Thyroid gland (tissue), 4 donors: ENCODE measurements around the gene FIBCD1. TPM values are rescaled to one million over a fixed set of nuclear protein-coding genes. Genes with fewer than 3 reads are reported as not detected.

Experiments used
- DNase-seq, 2 donors: peaks; one replicate each; pipeline ENCODE4 v3.0.0-alpha.2; 2019
- H3K27ac ChIP-seq, 3 donors: fragments of 200-600 bp; sonication (generic); 1 replicate in 2 of 3; 2 replicates in 1 of 3; pipeline ENCODE4 v1.5.1; 2016 to 2019; ENCODE audit warnings: mild to moderate bottlenecking in 1 of 3, moderate library complexity in 1 of 3
- H3K27me3 ChIP-seq: fragments of 200-600 bp; sonication (generic); one replicate; pipeline ENCODE4 v1.5.1; 2019
- H3K36me3 ChIP-seq, 2 donors: fragments of 200-600 bp; sonication (generic); one replicate each; pipeline ENCODE4 v1.5.1; 2016 to 2019
- H3K4me1 ChIP-seq, 2 donors: fragments of 200-600 bp; sonication (generic); one replicate each; pipeline ENCODE4 v1.5.1; 2017 to 2019
- H3K4me3 ChIP-seq, 3 donors: fragments of 200-600 bp; sonication (generic); replicated peaks in 1 of 3; 1 replicate in 2 of 3; 2 replicates in 1 of 3; pipeline ENCODE4 v1.5.1; 2016; ENCODE audit warnings: mild to moderate bottlenecking in 1 of 3
- H3K9me3 ChIP-seq: fragments of 200-600 bp; sonication (generic); one replicate; pipeline ENCODE4 v1.5.1; 2017
- POLR2A ChIP-seq, 2 donors: fragments of 450-650 bp; IDR thresholded peaks; one replicate each; pipeline ENCODE4 v1.6.1; 2017; ENCODE audit warnings: antibody characterized with exemption in 2 of 2, mild to moderate bottlenecking in 2 of 2, moderate library complexity in 1 of 2
- WGBS, 2 donors: methylation state at CpG; one replicate each; pipeline ENCODE4 v1.1.5; 2017; 5-methylcytosine and 5-hydroxymethylcytosine counted together
- intact Hi-C: fragments of 100-400 bp; cut with DNase I; formaldehyde crosslinking; loops from one replicate; pipeline ENCODE4 v1.15.1; 2023
- total RNA-seq, 4 donors: library from RNA; depleted of rRNA; stranded (reverse); fragments of >200 nt; gene quantifications; one replicate each; pipeline ENCODE4 v1.2.3, GENCODE V29; 2016
- TF ChIP-seq, protein P1 (sequence below), 6 experiments: fragments of 200-600 bp in 3 of 6; fragments of 450-650 bp in 3 of 6; sonication (generic) in 3 of 6; IDR thresholded peaks; one replicate each; pipeline ENCODE4 v1.5.1; 2016 to 2019; ENCODE audit warnings: antibody characterized with exemption in 6 of 6, mild to moderate bottlenecking in 2 of 6, inconsistent platforms in 1 of 6, moderate library complexity in 1 of 6

Gene FIBCD1
- total RNA-seq, 4 donors from 2014 or later: 0.11 to 0.13 TPM; not detected in 2

DNA sequence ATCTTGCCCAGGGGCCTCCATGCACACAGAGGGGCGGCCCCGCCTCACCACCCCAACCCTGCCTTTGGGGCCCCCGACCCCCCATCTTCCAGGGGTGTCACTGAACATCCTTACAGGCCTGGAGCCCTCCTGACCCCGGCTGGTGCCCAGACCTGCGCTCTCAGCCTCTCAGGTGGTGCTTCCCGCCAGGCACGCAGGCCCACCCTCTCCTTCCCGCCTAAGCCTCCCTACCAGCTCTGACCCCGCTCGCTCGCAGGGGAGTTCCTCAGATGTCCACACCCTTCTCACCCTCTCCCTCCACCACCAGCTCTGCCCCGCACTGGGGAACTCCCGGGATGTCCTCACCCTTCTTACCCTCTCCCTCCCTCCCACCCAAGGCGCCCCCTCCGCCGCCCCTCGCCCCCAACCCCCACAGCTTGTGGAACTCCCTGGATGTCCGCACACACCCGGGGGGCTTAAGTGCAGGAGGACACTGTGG is 30.1 kb downstream of the FIBCD1 start:
- no peaks in the 10 kb centered on the region for H3K27me3 ChIP-seq
- no peak overlapping the region for H3K27ac ChIP-seq
- intact Hi-C loops: no loop called here
- 76 to 88% methylated on average over 16 to 19 of the region's 19 CpGs for WGBS, 2 donors
- no peak overlapping the region for H3K4me3 ChIP-seq
- H3K9me3 ChIP-seq: no peaks in the 10 kb centered on the region
- no peaks in the 10 kb centered on the region for H3K4me1 ChIP-seq
- H3K36me3 ChIP-seq: no peaks in the 10 kb centered on the region
- TF ChIP-seq, protein P1, sequence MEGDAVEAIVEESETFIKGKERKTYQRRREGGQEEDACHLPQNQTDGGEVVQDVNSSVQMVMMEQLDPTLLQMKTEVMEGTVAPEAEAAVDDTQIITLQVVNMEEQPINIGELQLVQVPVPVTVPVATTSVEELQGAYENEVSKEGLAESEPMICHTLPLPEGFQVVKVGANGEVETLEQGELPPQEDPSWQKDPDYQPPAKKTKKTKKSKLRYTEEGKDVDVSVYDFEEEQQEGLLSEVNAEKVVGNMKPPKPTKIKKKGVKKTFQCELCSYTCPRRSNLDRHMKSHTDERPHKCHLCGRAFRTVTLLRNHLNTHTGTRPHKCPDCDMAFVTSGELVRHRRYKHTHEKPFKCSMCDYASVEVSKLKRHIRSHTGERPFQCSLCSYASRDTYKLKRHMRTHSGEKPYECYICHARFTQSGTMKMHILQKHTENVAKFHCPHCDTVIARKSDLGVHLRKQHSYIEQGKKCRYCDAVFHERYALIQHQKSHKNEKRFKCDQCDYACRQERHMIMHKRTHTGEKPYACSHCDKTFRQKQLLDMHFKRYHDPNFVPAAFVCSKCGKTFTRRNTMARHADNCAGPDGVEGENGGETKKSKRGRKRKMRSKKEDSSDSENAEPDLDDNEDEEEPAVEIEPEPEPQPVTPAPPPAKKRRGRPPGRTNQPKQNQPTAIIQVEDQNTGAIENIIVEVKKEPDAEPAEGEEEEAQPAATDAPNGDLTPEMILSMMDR (IDR thresholded peaks at IDR 0.05): no peak
- no peak for TF ChIP-seq POLR2A (IDR thresholded peaks at IDR 0.05)
- DNase-seq: no peak

DNA sequence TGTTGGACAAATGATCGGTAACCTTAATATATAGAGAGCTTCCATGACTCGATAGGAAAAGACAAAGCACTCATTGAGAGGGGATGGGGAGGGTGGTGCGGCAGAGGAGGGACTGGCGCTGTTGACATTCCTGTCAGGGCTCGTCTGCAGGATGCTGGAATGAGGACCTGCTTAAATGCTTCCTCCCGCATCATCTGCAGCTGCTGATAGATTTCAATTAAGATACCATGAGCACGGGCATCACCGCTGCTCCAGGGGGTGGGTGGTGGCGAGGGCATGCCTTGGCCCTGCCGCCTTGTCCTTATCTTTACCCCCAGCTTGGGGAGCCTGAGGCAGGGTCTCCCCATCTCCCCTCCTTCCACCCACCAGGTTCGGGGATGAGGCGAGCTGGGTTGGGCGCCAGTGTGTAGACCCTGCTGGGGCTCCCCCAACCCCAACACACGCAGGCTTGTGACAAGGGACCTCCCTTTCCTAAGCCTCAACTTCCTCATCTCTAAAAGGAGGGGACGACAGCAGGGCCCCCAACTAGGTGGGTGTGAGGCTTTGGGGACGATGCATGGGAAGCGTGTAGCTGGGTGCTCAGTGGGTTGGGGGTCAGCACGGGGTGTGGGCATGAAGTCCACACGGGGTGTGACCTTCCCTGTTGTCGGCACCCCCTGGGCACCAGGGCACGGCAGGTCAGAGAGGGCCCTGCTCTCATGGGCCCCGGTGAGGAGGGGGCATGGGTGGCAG is 30.7 kb downstream of the FIBCD1 start:
- TF ChIP-seq POLR2A (IDR thresholded peaks at IDR 0.05): no peak
- TF ChIP-seq, protein P1 (IDR thresholded peaks at IDR 0.05): no peak
- WGBS, 2 donors: 64 to 72% methylated on average over 12 to 20 of the region's 22 CpGs
- no peaks in the 10 kb centered on the region for H3K9me3 ChIP-seq
- DNase-seq: no peak
- H3K4me3 ChIP-seq: no peak overlapping the region
- H3K27me3 ChIP-seq: no peaks in the 10 kb centered on the region
- H3K4me1 ChIP-seq: no peaks in the 10 kb centered on the region
- H3K27ac ChIP-seq: no peak overlapping the region
- H3K36me3 ChIP-seq: no peaks in the 10 kb centered on the region
- intact Hi-C loops: no loop called here

DNA sequence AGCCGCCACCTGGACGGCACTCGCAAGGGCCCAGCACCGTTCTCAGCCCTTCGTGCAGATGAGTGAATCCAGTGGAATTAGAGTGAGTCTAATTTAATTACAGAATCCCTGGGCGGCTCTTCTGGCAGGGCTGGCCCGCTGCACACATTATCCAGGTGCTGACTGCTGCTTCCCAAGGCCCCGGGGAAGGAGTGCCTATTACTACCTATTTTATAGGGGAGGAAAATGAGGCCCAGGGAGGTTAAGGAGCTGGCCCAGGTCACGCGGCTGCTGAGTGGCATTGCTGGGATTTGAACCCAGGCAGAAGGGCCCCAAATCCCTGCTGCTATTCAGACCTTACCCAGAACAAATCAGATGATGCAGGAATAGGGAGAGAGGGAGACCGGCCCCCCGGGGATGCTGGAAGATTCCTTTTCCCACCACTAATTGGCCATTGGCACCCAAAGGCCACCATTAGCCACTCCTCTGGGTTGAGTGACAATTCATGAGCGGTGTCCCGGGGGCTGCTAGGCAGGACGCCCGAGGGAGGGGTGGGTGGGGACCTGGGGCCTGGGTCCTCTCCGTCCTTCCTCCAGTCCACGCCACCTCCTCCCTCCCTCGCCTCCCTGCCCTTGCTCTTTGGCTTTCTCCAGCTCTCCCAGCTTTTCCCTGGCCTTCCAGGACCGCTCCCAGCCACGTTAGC is 32.2 kb downstream of the FIBCD1 start:
- intact Hi-C loops: no loop called here
- H3K27ac ChIP-seq: no peak overlapping the region
- no peak for TF ChIP-seq POLR2A (IDR thresholded peaks at IDR 0.05)
- TF ChIP-seq, protein P1 (IDR thresholded peaks at IDR 0.05): no peak
- DNase-seq: no peak
- H3K9me3 ChIP-seq: no peaks in the 10 kb centered on the region
- no peaks in the 10 kb centered on the region for H3K36me3 ChIP-seq
- no peaks in the 10 kb centered on the region for H3K27me3 ChIP-seq
- no peaks in the 10 kb centered on the region for H3K4me1 ChIP-seq
- WGBS, 2 donors: 77 to 82% methylated on average over 21 of the region's 21 CpGs
- no peak overlapping the region for H3K4me3 ChIP-seq

DNA sequence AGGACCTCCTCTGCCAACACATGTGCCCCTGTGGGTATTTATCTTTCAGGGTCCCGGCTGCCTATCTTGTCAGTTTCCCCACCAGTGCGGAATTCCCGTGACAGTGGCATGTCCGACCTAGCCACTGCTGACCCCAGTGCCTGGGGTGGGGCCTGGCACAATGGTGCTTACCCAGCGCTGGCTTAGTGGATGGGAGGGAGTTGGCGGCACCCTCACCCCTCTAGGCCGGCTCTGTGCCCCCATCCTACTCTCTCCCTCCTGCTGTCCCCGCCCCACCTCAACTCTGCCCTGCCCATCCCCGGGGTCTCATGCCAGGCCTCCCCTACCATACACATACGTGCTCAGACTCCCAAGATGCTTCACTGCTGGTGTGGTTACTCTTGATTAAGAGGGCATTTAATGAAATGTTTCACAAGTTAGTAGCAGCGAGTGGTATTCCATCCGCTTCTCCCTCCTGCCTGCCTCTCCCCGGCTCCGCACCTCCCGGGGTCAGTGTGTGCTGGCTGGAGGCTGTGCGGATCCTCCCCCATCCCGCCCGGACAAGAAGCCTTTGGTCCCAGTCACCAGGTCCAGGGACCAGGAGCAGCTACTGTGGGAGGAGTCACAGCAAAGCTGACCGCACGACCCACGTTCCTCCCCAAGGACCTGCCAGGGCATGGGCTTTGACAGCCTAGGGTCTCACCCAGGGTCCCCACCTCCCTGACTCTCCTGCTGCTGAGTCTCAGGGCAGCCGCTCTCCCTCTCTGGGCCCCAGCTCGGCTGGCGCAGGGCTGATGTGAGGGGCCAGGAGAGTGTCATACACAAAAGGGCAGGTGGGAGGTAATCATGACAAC is 32.9 kb downstream of the FIBCD1 start:
- intact Hi-C loops: no loop called here
- no peaks in the 10 kb centered on the region for H3K4me1 ChIP-seq
- H3K36me3 ChIP-seq: no peaks in the 10 kb centered on the region
- no peaks in the 10 kb centered on the region for H3K9me3 ChIP-seq
- no peak overlapping the region for H3K27ac ChIP-seq
- no peaks in the 10 kb centered on the region for H3K27me3 ChIP-seq
- H3K4me3 ChIP-seq: no peak overlapping the region
- WGBS, 2 donors: 82 to 84% methylated on average over 20 to 24 of the region's 24 CpGs
- DNase-seq: no peak
- no peak for TF ChIP-seq POLR2A (IDR thresholded peaks at IDR 0.05)
- TF ChIP-seq, protein P1 (IDR thresholded peaks at IDR 0.05): no peak
